Hematopoietic multipotent progenitor cell treated with erythropoietin and hydrocortisone succinate and interleukin-3 and kit ligand, for 8 days (in vitro differentiated cells): ENCODE data around the gene TANC1.

Experiments used
- DNase-seq: peaks from one replicate; pipeline ENCODE4 v3.0.0-alpha.2; 2015

Gene TANC1

GRCh38 chr2:159124931-159125467 is 156.6 kb downstream of the TANC1 start:
- no peak for DNase-seq

DNA sequence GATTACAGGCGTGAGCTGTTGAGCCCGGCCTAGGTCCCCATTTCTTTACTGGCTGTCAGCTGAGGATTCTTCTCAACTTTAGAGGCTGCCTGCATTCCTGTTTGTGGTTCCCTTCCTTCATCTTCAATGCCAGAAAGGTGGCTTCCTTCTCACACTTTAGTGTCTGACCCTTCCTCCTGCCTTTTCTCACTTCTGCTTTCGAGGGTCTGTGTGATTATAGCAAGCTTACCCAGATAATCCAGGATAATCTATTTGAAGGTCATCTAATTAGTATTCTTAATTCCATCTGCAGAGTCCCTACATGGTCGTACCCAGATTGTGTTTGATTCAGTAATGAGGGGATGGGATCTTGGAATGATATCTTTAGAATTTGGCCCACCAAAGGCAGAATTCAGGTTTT is 157.4 kb downstream of the TANC1 start:
- no peak for DNase-seq

DNA sequence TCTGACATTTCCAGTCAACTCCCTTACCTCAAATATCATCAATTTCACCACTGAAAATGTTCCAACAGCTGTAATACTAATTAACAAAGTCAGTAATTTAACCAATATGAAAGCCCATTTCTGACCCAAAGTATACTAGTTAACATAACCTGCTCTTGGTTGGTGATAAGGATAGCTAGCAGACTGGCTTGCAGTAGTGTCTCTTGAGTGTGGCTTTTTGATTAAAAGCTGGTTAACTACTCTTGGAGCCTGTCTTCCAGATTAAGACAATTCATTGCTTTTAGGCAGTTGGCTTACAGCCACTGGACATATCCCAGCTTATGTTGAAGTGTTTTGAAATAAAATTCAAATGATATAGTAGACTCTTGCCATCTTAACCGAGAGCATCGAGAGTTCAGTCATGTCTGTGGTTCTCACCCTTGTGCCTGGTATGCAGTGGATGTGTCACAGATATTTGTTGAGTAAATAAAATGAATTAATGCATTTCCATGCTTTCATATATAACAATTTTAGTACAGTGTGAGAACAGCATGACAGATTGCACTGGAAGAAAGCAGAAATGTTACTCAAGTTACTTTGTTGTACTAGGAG is 158.1 kb downstream of the TANC1 start:
- DNase-seq = peak; percentile 57

- no peak for DNase-seq
These were observed 159.8 kb downstream of the TANC1 start for GRCh38 chr2:159128191-159128590.

DNA sequence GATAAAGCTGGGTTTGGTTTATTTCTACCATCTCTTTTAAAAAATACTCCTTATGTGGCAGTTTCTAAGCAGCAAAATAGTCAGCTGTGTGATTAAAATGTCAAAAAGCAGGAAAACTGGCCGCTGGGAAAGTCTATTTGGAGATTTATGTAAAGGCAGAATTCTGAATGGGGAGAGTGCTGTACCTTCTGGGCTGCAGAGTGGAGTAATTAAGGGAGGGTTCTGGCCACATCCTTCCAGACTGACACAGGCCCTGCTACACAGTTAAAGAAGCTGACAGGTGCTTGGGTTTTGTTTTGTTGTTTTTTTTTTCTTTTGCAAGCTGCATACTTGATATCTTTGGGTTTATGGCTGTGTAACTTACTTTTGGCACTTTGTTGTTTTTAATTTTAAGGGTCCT is 160.8 kb downstream of the TANC1 start:
- no peak for DNase-seq

DNA sequence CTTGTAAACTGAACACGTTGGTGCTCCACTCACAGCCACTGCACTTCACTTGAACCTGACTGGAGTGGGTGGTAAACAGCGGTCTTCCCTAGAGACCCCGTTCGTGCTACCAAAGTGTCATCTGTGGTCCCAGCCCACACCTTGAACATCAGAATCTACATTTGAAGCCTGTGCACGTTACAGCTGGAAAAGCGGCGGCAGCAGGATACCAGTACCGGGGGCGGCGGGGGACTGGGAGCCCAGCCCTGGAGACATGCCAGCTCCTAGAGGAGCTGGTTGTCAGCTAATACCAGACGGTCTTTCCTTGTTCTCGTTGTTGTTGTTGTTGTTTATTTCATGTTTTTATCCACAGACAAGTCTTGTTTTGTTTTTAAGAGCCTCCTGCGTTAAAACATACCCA is 161.4 kb downstream of the TANC1 start:
- DNase-seq = peak; percentile 65

GRCh38 chr2:159130302-159130701 is 161.9 kb downstream of the TANC1 start:
- DNase-seq = peak; percentile 94

DNA sequence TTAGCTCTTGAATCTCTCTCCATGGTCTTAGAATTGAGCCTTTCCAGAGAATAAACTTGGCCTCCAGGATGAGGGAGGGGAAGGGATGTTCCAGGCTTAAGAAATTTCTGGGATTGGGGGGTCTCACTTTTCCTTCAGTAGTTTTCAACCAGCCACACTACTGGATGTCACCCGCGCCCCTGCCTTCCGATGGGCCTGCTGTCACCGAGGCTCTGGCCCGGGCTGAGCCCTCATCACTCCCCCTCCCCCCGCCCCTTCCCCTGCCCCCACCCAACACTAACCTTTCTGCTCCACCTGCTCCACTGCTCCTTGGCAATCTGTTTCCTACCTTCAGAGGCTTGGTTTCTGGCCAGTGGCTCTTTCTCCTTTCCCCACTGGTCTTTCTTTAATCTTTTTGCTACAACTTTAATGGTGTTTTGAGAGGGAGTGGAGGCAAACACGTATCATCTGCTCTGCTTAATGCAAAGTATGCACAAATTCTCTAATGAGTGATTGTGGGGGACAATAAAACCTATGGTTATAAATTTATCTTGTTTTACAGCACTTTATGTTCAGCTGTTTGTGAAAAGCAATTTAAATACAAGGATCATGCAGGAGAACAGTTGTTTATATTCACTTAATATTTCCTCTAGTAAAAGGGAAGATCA is 162.9 kb downstream of the TANC1 start:
- DNase-seq = no peak

GRCh38 chr2:159131914-159132281 is 163.5 kb downstream of the TANC1 start:
- DNase-seq = no peak

- DNase-seq = peak; percentile 80
These were observed 165.4 kb downstream of the TANC1 start for GRCh38 chr2:159133797-159134196.

DNA sequence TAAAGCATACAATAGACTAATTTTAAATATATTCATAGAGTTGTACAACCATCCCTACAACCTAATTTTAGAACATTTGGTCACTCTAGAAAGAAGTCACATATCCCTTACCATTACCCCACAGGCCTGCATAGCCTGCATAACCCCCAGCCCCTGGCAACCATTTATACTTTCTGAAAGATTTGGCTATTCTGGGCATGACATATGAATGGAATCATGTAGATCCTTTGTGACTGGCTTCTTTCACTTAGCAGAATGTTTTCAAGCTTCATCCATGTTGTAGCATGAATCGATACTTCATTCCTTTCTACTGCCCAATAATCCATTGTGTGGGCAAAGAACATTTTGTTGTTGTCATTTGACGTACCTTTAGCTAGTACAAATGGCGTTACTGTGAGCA is 166.5 kb downstream of the TANC1 start:
- DNase-seq = no peak

GRCh38 chr2:159136391-159136790 is 168.0 kb downstream of the TANC1 start:
- DNase-seq = no peak

DNA sequence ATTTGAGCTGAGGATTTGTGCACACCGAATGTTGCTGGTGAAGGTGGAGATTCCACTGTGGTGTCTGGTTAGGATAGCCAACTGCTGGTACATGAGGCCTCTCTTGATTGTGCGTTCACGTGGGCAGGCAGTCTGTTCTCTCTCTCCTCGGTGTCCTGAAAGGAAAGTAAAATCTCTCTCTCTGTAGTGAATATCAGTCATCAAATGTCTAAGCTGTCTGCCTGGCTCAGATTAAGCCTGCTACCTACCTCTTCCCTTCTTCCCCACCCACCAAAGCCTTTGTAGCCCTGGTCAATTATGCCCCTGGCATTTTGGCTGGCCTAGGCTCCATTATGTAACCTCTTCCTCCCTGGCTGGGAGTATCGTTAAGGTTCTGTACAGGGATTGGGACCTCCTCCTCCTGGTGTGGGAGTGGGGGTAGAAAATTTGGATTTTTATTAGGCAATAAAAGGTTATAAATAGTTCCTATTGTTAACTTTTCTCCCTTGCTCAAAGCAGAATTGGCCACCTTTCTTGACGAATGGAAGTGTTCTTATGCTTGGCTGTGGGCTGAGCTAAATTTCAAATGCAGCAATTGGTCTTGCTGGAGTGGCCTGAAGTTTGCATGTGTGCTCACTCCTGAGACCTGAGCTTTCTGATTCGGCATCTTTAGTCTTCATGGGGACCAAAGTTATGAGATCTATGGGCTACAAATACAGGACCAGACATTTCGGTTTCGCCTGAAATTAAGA is 169.2 kb downstream of the TANC1 start:
- peak; percentile 87 for DNase-seq

- DNase-seq = peak; percentile 41
These were observed 170.3 kb downstream of the TANC1 start for GRCh38 chr2:159138642-159139182.

DNA sequence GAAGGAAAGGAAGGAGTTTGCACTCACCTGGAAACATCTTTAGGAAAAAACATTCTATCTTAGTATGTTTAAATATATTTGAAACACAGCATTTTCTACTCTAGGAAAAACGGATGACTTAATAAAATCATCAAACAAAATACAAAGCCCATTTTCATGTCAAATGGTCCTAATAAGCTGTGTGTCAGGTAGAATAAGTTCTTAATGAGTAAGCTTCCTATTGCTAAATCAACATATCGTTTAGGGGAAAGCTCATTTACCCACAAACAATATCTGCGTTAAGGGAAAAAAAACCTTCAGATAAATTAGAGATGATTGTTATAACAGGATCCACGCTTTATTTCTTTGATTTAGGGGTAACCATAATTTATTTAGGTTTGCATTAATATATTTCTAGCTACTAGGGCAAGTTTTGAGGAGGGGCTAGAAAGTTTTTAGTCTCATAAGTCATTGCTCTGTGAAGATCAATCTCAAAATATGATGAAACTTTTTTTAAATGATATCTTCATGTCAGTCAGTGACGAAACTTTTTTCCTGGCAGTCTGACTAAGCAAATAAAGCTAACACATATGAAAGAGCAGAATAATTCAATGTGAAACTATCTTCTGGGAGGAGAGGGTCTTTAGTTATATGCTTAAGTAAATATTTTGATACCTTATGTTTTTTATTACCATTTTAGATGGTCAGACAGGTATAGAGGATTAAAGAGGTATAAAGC is 170.9 kb downstream of the TANC1 start:
- peak; percentile 70 for DNase-seq

DNA sequence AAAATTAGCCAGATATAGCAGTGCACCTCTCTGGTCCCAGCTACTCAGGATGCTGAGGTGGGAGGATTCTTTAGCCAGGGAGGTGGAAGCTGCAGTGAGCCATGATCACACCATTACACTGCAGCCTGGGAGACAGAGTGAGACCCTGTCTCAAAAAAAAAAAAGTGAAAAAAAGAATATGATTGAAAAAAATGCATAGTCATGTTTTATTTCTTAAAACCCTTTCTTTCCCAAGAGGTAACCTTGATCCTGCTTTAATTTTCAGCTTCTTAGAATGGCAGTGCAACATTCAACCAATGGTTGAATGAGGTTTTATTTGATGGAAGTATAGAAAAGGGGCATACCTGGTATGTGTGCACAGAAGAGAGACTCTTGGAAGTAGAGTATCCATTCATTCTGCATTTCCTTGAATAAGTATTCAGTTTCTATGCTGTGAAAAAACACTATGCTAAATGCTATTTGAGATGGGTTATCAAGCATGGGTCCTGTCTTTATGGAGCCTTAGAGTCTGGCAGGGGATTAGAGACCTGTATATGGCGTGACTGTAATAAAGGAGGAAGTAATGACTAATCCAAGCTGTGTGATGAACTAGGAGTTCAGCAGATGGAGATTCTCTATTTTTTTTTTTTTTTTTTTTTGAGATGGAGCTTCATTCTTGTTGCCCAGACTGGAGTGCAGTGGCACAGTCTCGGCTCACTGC is 171.8 kb downstream of the TANC1 start:
- peak; percentile 57 for DNase-seq

- DNase-seq = peak; percentile 76
These were observed 172.4 kb downstream of the TANC1 start for GRCh38 chr2:159140821-159141220.

GRCh38 chr2:159144776-159145614 is 176.6 kb downstream of the TANC1 start:
- DNase-seq = peak; percentile 61

- peak; percentile 8 for DNase-seq
These were observed 177.4 kb downstream of the TANC1 start for GRCh38 chr2:159145745-159146354.

- peak; percentile 99 for DNase-seq
These were observed 178.7 kb downstream of the TANC1 start for GRCh38 chr2:159146996-159147666.
